GM12878 (cell line): Measurements from ENCODE around the gene CA11. TPM values are rescaled to one million over a fixed set of nuclear protein-coding genes. Genes with fewer than 3 reads are reported as not detected.

Source experiments
- ATF3 ChIP-seq: IDR thresholded peaks from 2 replicates; pipeline ENCODE4 v1.6.1; 2011; ENCODE audit warnings: low read depth, mild to moderate bottlenecking, low read length, moderate library complexity, borderline replicate concordance; ENCODE audit errors: extremely low read depth
- ATF7 ChIP-seq: fragments of 450-650 bp; IDR thresholded peaks from 2 replicates; pipeline ENCODE4 v1.6.1; 2016; ENCODE audit warnings: low read depth, mild to moderate bottlenecking
- BRCA1 ChIP-seq: IDR thresholded peaks from 2 replicates; pipeline ENCODE4 v1.6.1; 2011; ENCODE audit warnings: low read depth, low read length, improper control_type of control experiment
- CREM ChIP-seq: IDR thresholded peaks from 2 replicates; pipeline ENCODE4 v1.6.1; 2014; ENCODE audit warnings: antibody characterized with exemption, low read depth
- E2F4 ChIP-seq: IDR thresholded peaks from 2 replicates; pipeline ENCODE4 v1.6.1; 2012; ENCODE audit warnings: low read depth, low read length, improper control_type of control experiment
- E2F8 ChIP-seq: fragments of 450-650 bp; IDR thresholded peaks from 2 replicates; pipeline ENCODE4 v1.6.1; 2018; ENCODE audit warnings: mild to moderate bottlenecking, low read depth, moderate library complexity; ENCODE audit not compliant: partially characterized antibody
- E4F1 ChIP-seq: fragments of 450-650 bp; IDR thresholded peaks from 2 replicates; pipeline ENCODE4 v1.6.1; 2018; ENCODE audit warnings: borderline replicate concordance, mild to moderate bottlenecking; ENCODE audit not compliant: partially characterized antibody
- IKZF2 ChIP-seq, 2 experiments: fragments of 450-650 bp; IDR thresholded peaks; 2 replicates each; pipeline ENCODE4 v1.6.1; 2017; ENCODE audit warnings: mild to moderate bottlenecking in 2 of 2, moderate library complexity in 2 of 2
- IRF3 ChIP-seq: fragments of 450-650 bp; IDR thresholded peaks from 2 replicates; pipeline ENCODE4 v1.6.1; 2014; ENCODE audit warnings: mild to moderate bottlenecking
- JUND ChIP-seq: IDR thresholded peaks from 2 replicates; pipeline ENCODE4 v1.6.1; 2012; ENCODE audit warnings: low read depth, mild to moderate bottlenecking, low read length, improper control_type of control experiment, moderate library complexity
- MTA2 ChIP-seq: fragments of 450-650 bp; IDR thresholded peaks from 2 replicates; pipeline ENCODE4 v1.6.1; 2016; ENCODE audit warnings: low read depth, mild to moderate bottlenecking, moderate library complexity
- MXI1 ChIP-seq: fragments of 150-350 bp; IDR thresholded peaks from 2 replicates; pipeline ENCODE4 v1.6.1; 2011; ENCODE audit warnings: low read depth, mild to moderate bottlenecking, inconsistent platforms, low read length, improper control_type of control experiment
- NBN ChIP-seq: fragments of 450-650 bp; IDR thresholded peaks from 2 replicates; pipeline ENCODE4 v1.6.1; 2016
- NFYB ChIP-seq: IDR thresholded peaks from 2 replicates; pipeline ENCODE4 v1.6.1; 2011; ENCODE audit warnings: low read depth, mild to moderate bottlenecking, low read length, improper control_type of control experiment, moderate library complexity; ENCODE audit not compliant: insufficient read depth
- NR2F1 ChIP-seq: fragments of 450-650 bp; conservative IDR thresholded peaks from 2 replicates; pipeline ENCODE4 v1.6.1; 2017; ENCODE audit warnings: mild to moderate bottlenecking
- POLR2AphosphoS5 ChIP-seq: IDR thresholded peaks from 2 replicates; pipeline ENCODE4 v1.6.1; 2011; ENCODE audit warnings: mild to moderate bottlenecking, low read length, inconsistent platforms
- SKIL ChIP-seq: fragments of 450-650 bp; IDR thresholded peaks from 2 replicates; pipeline ENCODE4 v1.6.1; 2017; ENCODE audit warnings: mild to moderate bottlenecking, low read depth, inconsistent platforms; ENCODE audit not compliant: poor library complexity, severe bottlenecking
- SREBF1 ChIP-seq: IDR thresholded peaks from 2 replicates; pipeline ENCODE4 v1.6.1; 2012; ENCODE audit warnings: mild to moderate bottlenecking, low read length
- YY1 ChIP-seq: IDR thresholded peaks from 2 replicates; pipeline ENCODE4 v1.6.1; 2011; ENCODE audit warnings: low read depth, mild to moderate bottlenecking, low read length
- polyA plus RNA-seq, 11 experiments: library from polyadenylated mRNA; depleted of rRNA in 4 of 11; unstranded in 6 of 11; stranded (reverse) in 5 of 11; fragments of >200 nt; fragmentation: Nextera tagmentation in 4 of 11; fragmentation: Illumina TruSeq in 1 of 11; extraction: Ambion mirVana in 4 of 11; extraction: Trizol in 1 of 11; gene quantifications; 1 replicate in 1 of 11; 2 replicates in 10 of 11; pipeline versions ENCODE4 v1.2.1 to v1.2.3, GENCODE V29; 2011 to 2016; ENCODE audit warnings: inconsistent platforms in 2 of 11, missing spikeins in 2 of 11, low read depth in 1 of 11
- total RNA-seq, 4 experiments: library from RNA; depleted of rRNA in 3 of 4; stranded (reverse); fragments of >200 nt in 3 of 4; fragmentation: Illumina TruSeq in 1 of 4; extraction: Trizol in 1 of 4; gene quantifications; 2 replicates each; pipeline versions ENCODE4 v1.2.1 to v1.2.3, GENCODE V29; 2013 to 2021

Gene CA11
- total and polyA plus RNA-seq, 10 of the 15 experiments (the other 5 are each of a cell fraction or from before 2014, with no cell fraction given), result 1.7 to 7.5 (median 2.4) TPM

- TF ChIP-seq SKIL, result peak; percentile 18
- peak; percentile 70 for TF ChIP-seq NR2F1
- no peak for TF ChIP-seq E4F1
- TF ChIP-seq ATF3, result no peak
- TF ChIP-seq NBN, result peak; percentile 98
- TF ChIP-seq CREM, result peak; percentile 95
- peak; percentile 63; the same call in 1 of the 2 replicates for TF ChIP-seq SREBF1
- peak; percentile 92 for TF ChIP-seq NFYB
- peak; percentile 100 for TF ChIP-seq ATF7
- TF ChIP-seq POLR2AphosphoS5, result no peak
- TF ChIP-seq JUND, result peak; percentile 87
- peak; percentile 62 for TF ChIP-seq E2F4
- TF ChIP-seq MTA2, result 0 out of 2 replicates have a peak, but pooled peaks have one; percentile 12
- peak; percentile 40; the same call in 1 of the 2 replicates for TF ChIP-seq BRCA1
- TF ChIP-seq IKZF2 (IDR thresholded peaks at IDR 0.05), result peak; percentile 54 to 56; a peak in 3 of 4 replicates
- peak; percentile 93 for TF ChIP-seq E2F8
- peak; percentile 70 for TF ChIP-seq IRF3
- no peak for TF ChIP-seq MXI1
- TF ChIP-seq YY1, result 0 out of 2 replicates have a peak, but pooled peaks have one; percentile 5
These were observed 15.1 kb upstream of the CA11 start (continued) for GRCh38 chr19:48660852-48661710.
